Kidney epithelial cell (primary cell): ENCODE measurements around the gene PCMT1. TPM values are rescaled to one million over a fixed set of nuclear protein-coding genes. Genes with fewer than 3 reads are reported as not detected.
"Not testable (repeated sequence)": the region's sequence is repeated elsewhere in the genome, so short reads cannot be mapped to it uniquely, and the experiment has no call there.

Source experiments
- DNase-seq: peaks from one replicate; pipeline ENCODE4 v3.0.0-alpha.2; 2010; ENCODE audit warnings: low read depth
- H3K27me3 ChIP-seq: 2 replicates; pipeline ENCODE4 v1.6.0; 2011; ENCODE audit warnings: low read length; ENCODE audit not compliant: control insufficient read depth, insufficient read depth
- H3K36me3 ChIP-seq: 2 replicates; pipeline ENCODE4 v1.5.1; 2011; ENCODE audit warnings: low read length; ENCODE audit not compliant: control insufficient read depth, insufficient read depth
- H3K4me3 ChIP-seq: 2 replicates; pipeline ENCODE4 v1.5.1; 2011; ENCODE audit warnings: low read depth, mild to moderate bottlenecking, control low read depth, low read length
- CTCF ChIP-seq: IDR thresholded peaks from 2 replicates; pipeline ENCODE4 v1.5.1; 2011; ENCODE audit warnings: mild to moderate bottlenecking, moderate library complexity, low read length, control low read depth, inconsistent platforms; ENCODE audit not compliant: insufficient read depth, poor library complexity, severe bottlenecking
- total RNA-seq: library from RNA; depleted of rRNA; stranded (reverse); fragments of >200 nt; gene quantifications from 2 replicates; pipeline ENCODE4 v1.2.3, GENCODE V29; 2015

Gene PCMT1
- total RNA-seq, 1 donor from 2014 or later: 112 TPM

- DNase-seq: no peak
- no peak for TF ChIP-seq CTCF
- H3K36me3 ChIP-seq: peaks cover 1% of the 10 kb centered on the region
- no peaks in the 10 kb centered on the region for H3K27me3 ChIP-seq
- no peak overlapping the region for H3K4me3 ChIP-seq
Measured at GRCh38 chr6:149847939-149848267, 98.4 kb downstream of the PCMT1 start.

GRCh38 chr6:149848343-149848742 lies 98.8 kb downstream of the PCMT1 start:
- H3K4me3 ChIP-seq, H3K36me3 ChIP-seq, H3K27me3 ChIP-seq, DNase-seq: not testable (repeated sequence)

- no peak for DNase-seq
- no peak overlapping the region for H3K4me3 ChIP-seq
- no peaks in the 10 kb centered on the region for H3K27me3 ChIP-seq
- peaks cover 1% of the 10 kb centered on the region for H3K36me3 ChIP-seq
- no peak for TF ChIP-seq CTCF
Measured at GRCh38 chr6:149851461-149852110, 102.0 kb downstream of the PCMT1 start.

- H3K4me3 ChIP-seq: no peak overlapping the region
- TF ChIP-seq CTCF: no peak
- peaks cover 1% of the 10 kb centered on the region for H3K36me3 ChIP-seq
- DNase-seq: no peak
- H3K27me3 ChIP-seq: no peaks in the 10 kb centered on the region
Measured at GRCh38 chr6:149852180-149852579, 102.6 kb downstream of the PCMT1 start.

GRCh38 chr6:149852881-149853280 lies 103.3 kb downstream of the PCMT1 start:
- H3K4me3 ChIP-seq: no peak overlapping the region
- TF ChIP-seq CTCF: no peak
- no peak for DNase-seq
- no peaks in the 10 kb centered on the region for H3K27me3 ChIP-seq
- H3K36me3 ChIP-seq: peaks cover 1% of the 10 kb centered on the region

GRCh38 chr6:149854017-149854416 lies 104.5 kb downstream of the PCMT1 start:
- DNase-seq, H3K36me3 ChIP-seq, H3K27me3 ChIP-seq, H3K4me3 ChIP-seq: not testable (repeated sequence)

GRCh38 chr6:149854532-149854931 lies 105.0 kb downstream of the PCMT1 start:
- Histone ChIP-seq H3K4me3 (no peak overlapping the region), H3K27me3 (no peaks in the 10 kb centered on the region), H3K36me3 (peaks cover 1% of the 10 kb centered on the region)
- no peak for TF ChIP-seq CTCF
- DNase-seq: no peak
